GM18517 (cell line): ENCODE results near the gene EBF3.

Experiments
- ATAC-seq: cut with Tn5 transposase; IDR thresholded peaks from one replicate; pipeline ENCODE4 v1.9.1; 2021; ENCODE audit warnings: mild to moderate bottlenecking, moderate library complexity; ENCODE audit not compliant: unreplicated experiment

The EBF3 gene

DNA sequence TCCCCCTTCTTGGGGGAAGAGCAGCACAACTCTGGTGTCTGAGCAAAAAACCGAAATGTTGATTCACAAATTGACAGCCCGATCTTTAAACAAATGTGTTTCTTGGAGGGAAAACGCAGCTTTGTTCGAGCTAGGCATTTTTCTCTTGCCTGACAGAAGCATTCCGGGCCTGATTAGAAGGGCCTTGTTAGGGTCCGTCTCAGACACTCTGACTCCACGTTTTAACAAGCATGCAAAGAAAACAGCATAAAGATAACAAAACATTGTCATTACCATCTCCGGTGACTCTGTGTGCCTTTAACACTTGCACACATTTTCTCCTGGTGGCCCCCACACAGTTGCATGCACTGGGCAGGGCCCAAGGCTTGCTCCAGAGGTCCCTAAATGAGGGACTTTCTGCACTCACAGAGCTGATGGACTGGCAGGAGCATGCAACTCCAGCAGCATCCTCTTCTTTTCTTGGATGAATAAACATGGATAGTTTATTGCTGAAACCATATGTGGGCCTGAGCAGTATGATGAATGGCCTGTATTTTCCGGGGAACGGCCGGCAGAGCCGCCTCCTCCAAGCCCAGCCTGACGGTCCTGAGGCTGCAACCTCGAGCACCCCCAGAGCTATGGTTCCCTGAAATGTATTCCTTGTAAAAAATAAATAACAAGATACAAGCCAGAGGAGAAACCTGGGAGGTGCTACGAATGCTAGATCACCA is 50.9 kb downstream of the EBF3 start:
- no peak for ATAC-seq

DNA sequence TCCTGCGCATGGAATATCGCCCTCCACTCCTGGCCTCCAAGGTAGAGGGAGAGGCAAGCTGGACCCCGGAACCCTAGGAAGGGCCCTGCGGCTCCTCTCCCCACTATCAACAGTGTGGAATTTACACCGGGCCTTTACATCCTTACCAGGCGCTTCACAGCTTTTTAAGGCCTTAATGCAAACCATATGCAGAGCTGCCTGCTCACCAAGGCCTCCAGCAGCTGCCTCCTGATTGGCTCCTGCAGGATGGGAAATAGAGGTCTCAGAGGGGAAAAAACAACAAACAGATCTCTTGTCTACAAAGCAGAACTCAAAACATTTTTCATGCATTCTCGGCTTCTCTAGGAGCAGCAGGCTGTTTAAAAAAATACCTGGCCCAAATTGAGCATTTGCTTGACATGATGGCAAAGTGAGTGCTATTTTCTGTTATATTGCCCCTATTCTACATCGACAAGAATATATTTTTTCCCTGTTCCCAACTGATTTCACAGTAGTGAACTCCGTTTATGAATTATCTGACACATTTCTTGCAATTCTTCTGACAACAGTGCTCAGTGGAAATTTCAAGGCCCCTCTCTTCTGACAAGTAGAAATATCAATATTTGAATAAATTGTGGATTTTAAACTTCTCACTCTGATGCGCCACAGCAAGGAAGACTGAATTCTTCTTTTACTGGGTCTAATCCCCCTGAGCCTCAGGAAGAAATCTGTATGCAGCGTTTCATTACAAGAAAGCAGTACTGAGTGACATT is 51.7 kb downstream of the EBF3 start:
- no peak for ATAC-seq

- ATAC-seq, result no peak
Observed at GRCh38 chr10:129911451-129912165, 52.5 kb downstream of the EBF3 start.

GRCh38 chr10:129910861-129911260 is 53.2 kb downstream of the EBF3 start:
- ATAC-seq, result no peak

- ATAC-seq, result no peak
Observed at GRCh38 chr10:129909531-129910256, 54.4 kb downstream of the EBF3 start.

DNA sequence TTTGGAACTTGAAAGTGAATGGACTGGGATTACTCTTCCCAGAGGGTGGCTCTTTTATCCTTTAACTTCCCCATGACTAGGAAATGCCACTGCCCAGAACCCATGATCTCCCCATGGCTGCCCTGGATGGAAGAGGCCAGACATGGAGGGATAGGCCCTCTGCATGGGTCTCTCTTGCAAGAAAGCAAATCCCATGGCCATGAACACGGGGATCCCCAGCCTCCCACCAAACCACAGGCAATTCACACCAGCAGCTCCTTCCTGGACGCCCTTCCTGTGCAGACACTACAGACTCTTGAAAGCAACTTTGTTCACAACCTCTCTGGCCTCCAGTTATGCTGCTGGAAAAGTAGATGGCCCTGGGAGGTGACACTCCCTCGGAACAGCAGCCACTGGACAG is 55.0 kb downstream of the EBF3 start:
- ATAC-seq, result no peak

- no peak for ATAC-seq
Observed at GRCh38 chr10:129908406-129908805, 55.7 kb downstream of the EBF3 start.

DNA sequence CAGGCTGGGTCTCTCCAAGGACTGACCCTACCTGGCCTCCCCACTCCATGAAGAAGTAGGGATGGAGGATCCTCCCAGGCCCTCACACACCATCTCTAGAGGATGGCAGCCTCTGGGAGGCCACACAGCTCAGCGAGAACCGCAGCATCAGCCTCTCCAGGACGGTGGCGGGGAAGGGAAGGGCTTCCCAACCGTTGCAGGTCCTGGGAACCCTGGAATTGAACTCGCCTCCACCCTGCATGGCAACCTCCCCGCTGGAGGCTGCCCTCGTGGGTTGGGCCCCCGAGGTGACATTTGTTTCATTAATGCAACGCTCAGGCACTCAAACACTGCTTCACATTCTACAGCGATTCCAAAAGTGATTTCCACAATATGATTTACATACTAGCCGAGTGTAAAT is 58.5 kb downstream of the EBF3 start:
- ATAC-seq, result no peak

GRCh38 chr10:129904323-129904722 is 59.8 kb downstream of the EBF3 start:
- no peak for ATAC-seq

DNA sequence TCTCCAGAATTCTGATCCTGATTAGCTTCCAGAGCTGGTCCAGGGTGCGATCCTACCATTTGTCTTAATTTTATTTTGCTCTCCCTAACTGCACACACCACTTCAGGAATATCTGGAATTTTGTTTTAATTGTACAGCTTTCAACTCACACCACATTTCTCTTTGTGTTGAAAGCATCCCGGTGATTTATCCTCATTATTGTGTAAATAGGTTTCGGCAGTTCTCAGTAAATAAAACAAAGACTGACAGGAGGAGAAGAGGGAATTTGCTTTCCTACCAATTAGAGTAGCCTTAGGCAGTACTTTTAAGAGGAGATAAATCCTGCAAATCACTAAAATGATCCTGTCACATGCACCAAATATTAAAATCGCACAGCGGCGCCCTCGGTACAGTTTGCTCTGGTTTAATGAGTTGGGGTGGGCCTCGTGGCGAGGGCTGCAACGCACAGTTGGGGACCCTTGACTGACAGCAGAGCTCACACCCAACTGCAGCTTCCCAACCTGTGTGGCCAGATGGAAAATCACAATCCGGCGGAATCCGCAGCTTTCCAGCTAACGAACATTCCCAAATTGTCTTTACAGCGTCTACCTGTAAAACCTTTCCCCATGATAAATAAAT is 62.6 kb downstream of the EBF3 start:
- ATAC-seq, result no peak

GRCh38 chr10:129900825-129901224 is 63.2 kb downstream of the EBF3 start:
- ATAC-seq, result no peak

DNA sequence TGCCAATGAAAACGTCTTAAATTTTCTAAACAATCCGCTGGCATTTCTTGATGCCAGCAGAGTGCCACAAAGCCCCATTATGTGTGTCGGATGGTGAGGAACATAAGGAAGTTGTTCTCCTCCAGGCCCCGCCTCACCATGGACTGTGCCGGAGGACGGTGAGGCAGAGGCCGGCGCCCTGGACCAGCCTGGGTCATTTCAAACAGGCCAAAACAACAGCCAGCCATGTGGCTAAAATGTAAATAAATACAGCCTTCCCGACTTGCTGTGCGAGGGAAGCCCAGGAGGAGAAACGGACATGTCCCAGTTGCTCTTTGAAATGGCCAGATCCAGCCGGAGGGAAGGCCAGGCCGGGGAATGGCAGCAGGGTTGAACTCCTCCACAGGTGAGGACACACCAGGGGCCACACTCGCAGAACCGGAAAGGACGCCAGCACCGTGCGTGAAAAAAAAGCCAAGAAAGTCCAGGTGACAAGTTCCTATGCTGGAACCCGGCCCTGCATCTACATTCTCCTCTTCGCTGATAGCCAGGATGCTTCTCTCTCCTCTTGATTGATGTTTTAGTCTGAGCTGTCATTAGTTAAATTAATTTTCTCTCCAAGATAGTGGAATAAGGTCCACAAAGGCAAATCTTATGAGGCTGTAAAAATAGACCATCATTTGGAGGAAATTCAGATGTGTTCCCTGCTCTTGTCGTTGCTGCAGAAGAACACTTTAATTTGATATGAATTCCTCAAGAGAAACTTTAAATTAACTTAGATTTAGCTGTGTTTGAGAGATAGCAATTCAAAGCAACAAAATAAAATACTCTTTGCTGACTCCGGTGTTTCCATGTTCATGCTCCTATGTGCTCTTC is 64.6 kb downstream of the EBF3 start:
- ATAC-seq, result no peak

DNA sequence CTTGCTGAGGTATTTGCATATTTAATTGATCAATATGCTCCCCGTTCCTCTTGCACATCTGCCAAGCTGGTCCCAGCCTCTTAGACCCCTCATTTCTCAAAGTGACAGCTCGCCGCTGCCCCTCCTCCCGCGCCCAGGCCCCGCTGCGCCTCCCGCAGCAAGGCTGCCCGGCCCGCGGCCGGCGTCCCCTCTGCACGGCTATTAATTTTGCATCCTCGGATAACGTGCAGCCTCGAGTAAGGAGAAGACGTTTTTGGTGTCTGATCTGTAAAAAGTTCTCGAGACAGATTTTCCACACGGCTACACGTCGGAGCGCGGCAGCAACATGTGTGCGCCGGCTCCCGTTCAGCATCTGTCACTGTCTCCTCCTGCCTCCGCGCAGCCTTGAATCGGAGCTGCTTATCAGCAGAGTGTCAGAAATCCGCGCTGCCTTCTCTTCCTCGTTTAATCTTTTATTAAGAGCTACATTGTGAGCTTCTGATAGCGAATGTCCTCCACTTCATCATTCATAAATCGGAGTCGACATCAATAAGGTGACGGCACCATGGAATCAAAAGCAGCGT is 65.3 kb downstream of the EBF3 start:
- no peak for ATAC-seq

DNA sequence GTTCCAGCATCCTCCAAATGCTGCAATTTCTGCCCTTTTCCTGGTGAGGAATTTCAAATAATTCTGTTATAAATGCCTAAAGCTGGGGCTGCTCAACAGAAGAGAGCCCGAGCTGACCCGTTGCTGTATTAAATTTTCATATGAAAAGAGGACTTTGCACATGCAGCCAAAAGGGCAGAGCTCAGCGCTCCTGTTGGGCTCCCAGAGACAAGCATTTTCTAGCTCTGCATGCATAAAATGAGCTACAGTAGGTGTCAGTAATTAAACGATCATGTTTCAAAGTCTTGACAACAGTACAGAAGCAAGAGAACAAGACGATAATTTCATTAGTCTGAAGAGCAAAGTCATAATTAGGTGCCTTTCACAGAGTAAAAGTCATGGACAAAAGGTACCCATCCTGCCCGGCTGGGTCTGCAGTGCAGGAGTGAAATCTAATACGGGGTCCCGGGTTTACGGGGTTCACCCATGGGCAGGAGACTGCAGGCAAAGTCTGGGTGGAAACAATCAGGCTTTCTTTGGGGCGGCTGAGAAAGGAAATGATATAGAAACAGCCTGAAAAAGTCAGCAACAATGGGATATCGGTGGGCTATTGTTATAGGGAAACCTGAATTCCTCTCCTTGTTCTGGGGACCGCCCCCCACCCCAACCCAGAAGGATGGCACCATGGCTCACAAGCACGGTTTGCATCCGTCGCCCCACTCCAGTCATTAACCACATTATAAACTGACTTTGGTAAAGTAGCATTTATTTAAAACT is 66.0 kb downstream of the EBF3 start:
- no peak for ATAC-seq

- ATAC-seq, result no peak
Observed at GRCh38 chr10:129896860-129897200, 67.2 kb downstream of the EBF3 start.

DNA sequence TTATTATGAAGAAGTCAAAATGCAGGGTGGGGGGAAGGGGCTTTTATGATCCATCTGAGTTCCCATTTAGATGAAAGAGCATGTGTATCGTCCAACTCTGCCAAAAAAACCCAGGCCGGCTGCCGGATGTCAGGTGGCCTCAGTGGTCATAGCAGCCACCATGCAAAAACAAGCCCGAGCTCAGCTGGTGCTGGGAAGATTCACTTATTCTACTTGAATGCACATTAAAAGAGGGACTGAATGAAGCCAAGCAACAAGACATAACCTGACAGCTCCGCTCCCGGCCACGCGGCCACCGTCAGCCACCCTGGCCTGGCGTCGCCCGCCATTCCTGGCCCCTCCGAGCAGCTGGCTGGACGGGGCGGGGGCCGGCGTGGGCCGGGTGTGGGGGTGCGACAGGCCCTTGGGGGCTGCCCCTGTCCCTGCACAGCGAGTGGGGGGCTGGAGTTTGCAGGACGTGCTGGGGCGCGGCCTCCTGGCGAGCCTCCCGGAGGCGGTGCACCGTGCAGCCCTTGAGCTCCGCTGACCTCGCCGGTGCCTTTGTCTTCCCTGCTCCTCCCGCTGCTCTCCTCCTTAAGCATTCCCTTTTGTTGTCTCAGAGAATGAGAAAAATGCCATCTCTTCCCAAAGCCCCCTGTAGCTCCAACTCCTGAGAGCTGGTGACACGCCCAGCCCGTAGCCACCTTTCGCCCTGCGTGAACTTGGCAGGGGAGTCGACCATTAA is 67.8 kb downstream of the EBF3 start:
- no peak for ATAC-seq

GRCh38 chr10:129895811-129896135 is 68.3 kb downstream of the EBF3 start:
- ATAC-seq, result no peak

GRCh38 chr10:129894698-129895097 is 69.4 kb downstream of the EBF3 start:
- ATAC-seq, result no peak
